Putamen (tissue), 1 donor: ENCODE measurements around the gene ZNF436.
"Not testable (repeated sequence)": the region's sequence is repeated elsewhere in the genome, so short reads cannot be mapped to it uniquely, and the experiment has no call there.

Experiments
- DNase-seq: peaks from one replicate; pipeline ENCODE4 v3.0.0-alpha.2; 2016; ENCODE audit warnings: low spot score

Gene ZNF436

GRCh38 chr1:23392125-23392855, 22.7 kb upstream of the ZNF436 start:
- no peak for DNase-seq

GRCh38 chr1:23389837-23390321, 20.2 kb upstream of the ZNF436 start:
- no peak for DNase-seq

- DNase-seq = no peak
These were observed 17.9 kb upstream of the ZNF436 start for GRCh38 chr1:23387494-23387893.

GRCh38 chr1:23385119-23385621, 15.5 kb upstream of the ZNF436 start:
- DNase-seq = no peak

GRCh38 chr1:23384312-23385058, 14.8 kb upstream of the ZNF436 start:
- no peak for DNase-seq

- DNase-seq = no peak
These were observed 14.1 kb upstream of the ZNF436 start for GRCh38 chr1:23383577-23384311.

- no peak for DNase-seq
These were observed 11.7 kb upstream of the ZNF436 start for GRCh38 chr1:23381233-23381885.

GRCh38 chr1:23380719-23381118, 11.1 kb upstream of the ZNF436 start:
- DNase-seq = no peak

GRCh38 chr1:23380236-23380635, 10.6 kb upstream of the ZNF436 start:
- DNase-seq = not testable (repeated sequence)

GRCh38 chr1:23376890-23377811, 7.5 kb upstream of the ZNF436 start:
- DNase-seq = no peak

- DNase-seq = not testable (repeated sequence)
These were observed 4.6 kb upstream of the ZNF436 start for GRCh38 chr1:23374079-23374735.

GRCh38 chr1:23371987-23372880, 2.6 kb upstream of the ZNF436 start:
- DNase-seq = no peak

- no peak for DNase-seq
These were observed 1.3 kb upstream of the ZNF436 start for GRCh38 chr1:23370709-23371584.

GRCh38 chr1:23370330-23370708, 683 bp upstream of the ZNF436 start:
- DNase-seq = no peak

- DNase-seq = peak; percentile 92
These were observed 888 bp downstream of the ZNF436 start for GRCh38 chr1:23368562-23369334.

GRCh38 chr1:23367791-23368561, 1.7 kb downstream of the ZNF436 start:
- peak; percentile 99 for DNase-seq

GRCh38 chr1:23367451-23367790, 2.2 kb downstream of the ZNF436 start:
- DNase-seq = no peak
